ENCODE measurements around the gene DBI. TPM values are rescaled to one million over a fixed set of nuclear protein-coding genes. Genes with fewer than 3 reads are reported as not detected.

The DBI gene
- total RNA-seq, 1 experiment from 2014 or later, result 273 TPM

- Histone ChIP-seq H3K9me2 (replicated peaks; ENCODE audit: low read length) (no peaks in the 10 kb centered on the region), H3K27me3 (ENCODE audit: low read length) (no peaks in the 10 kb centered on the region), H3K79me2 (ENCODE audit: low read length) (no peaks in the 10 kb centered on the region), H3K9me3 (ENCODE audit: low read length) (no peaks in the 10 kb centered on the region), H3K4me1 (ENCODE audit: insufficient read depth, low read length) (no peaks in the 10 kb centered on the region), H3K36me3 (ENCODE audit: low read depth, low read length) (no peaks in the 10 kb centered on the region), H2AFZ (ENCODE audit: low read length) (no peak overlapping the region), H4K20me1 (ENCODE audit: low read length) (no peaks in the 10 kb centered on the region), H3K9ac (ENCODE audit: low read length) (no peak overlapping the region), H3K4me2 (ENCODE audit: low read length) (no peak overlapping the region), H3K4me3 (ENCODE audit: low read length) (no peak overlapping the region), H3F3A (ENCODE audit: low read length, unreplicated experiment) (no peaks in the 10 kb centered on the region), H3K27ac (ENCODE audit: low read length) (no peak overlapping the region)
- DNase-seq (peak; percentile 28), ATAC-seq (no peak; the same call in 1 of the 2 replicates)
- intact Hi-C loops (cut with micrococcal nuclease), result no loop called here
- ChIA-PET POLR2A (ENCODE audit: unreplicated experiment) (interaction anchor here (0.5 kb wide), 1 partner anchor 215 kb away, joined by 3 read pairs; no protein-coding TSS in a partner anchor), CTCF (no interaction called here)
- no TSS peak for BruUV-seq (replicated peaks)
- TF ChIP-seq EZH2 (IDR thresholded peaks at IDR 0.05; ENCODE audit: low read length, unreplicated experiment) (no peak), CTCF (conservative IDR thresholded peaks at IDR 0.05; ENCODE audit: low read depth, low read length) (no peak), EZH2phosphoT487 (IDR thresholded peaks at IDR 0.05; ENCODE audit: borderline replicate concordance, low read length) (no peak)
These were observed 14.4 kb upstream of the DBI start for GRCh38 chr2:119352357-119352756.

GRCh38 chr2:119354860-119355259 lies 11.9 kb upstream of the DBI start:
- Histone ChIP-seq H3K4me1 (ENCODE audit: insufficient read depth, low read length) (no peaks in the 10 kb centered on the region), H4K20me1 (ENCODE audit: low read length) (no peaks in the 10 kb centered on the region), H3K27me3 (ENCODE audit: low read length) (no peaks in the 10 kb centered on the region), H3F3A (ENCODE audit: low read length, unreplicated experiment) (no peaks in the 10 kb centered on the region), H3K27ac (ENCODE audit: low read length) (no peak overlapping the region), H3K36me3 (ENCODE audit: low read depth, low read length) (no peaks in the 10 kb centered on the region), H3K9me3 (ENCODE audit: low read length) (no peaks in the 10 kb centered on the region), H3K9ac (ENCODE audit: low read length) (no peak overlapping the region), H2AFZ (ENCODE audit: low read length) (no peak overlapping the region), H3K4me3 (ENCODE audit: low read length) (no peak overlapping the region), H3K4me2 (ENCODE audit: low read length) (no peak overlapping the region), H3K79me2 (ENCODE audit: low read length) (no peaks in the 10 kb centered on the region), H3K9me2 (replicated peaks; ENCODE audit: low read length) (no peaks in the 10 kb centered on the region)
- ChIA-PET POLR2A (ENCODE audit: unreplicated experiment) (no interaction called here), CTCF (no interaction called here)
- intact Hi-C loops (cut with micrococcal nuclease), result no loop called here
- ATAC-seq, result no peak
- no peak for DNase-seq
- no TSS peak for BruUV-seq (replicated peaks)
- TF ChIP-seq EZH2 (IDR thresholded peaks at IDR 0.05; ENCODE audit: low read length, unreplicated experiment) (no peak), CTCF (conservative IDR thresholded peaks at IDR 0.05; ENCODE audit: low read depth, low read length) (no peak), EZH2phosphoT487 (IDR thresholded peaks at IDR 0.05; ENCODE audit: borderline replicate concordance, low read length) (no peak)

GRCh38 chr2:119359774-119360173 lies 7.0 kb upstream of the DBI start:
- Histone ChIP-seq H3K4me2 (ENCODE audit: low read length) (no peak overlapping the region), H3K9me2 (replicated peaks; ENCODE audit: low read length) (no peaks in the 10 kb centered on the region), H3K27me3 (ENCODE audit: low read length) (no peaks in the 10 kb centered on the region), H3K9me3 (ENCODE audit: low read length) (no peaks in the 10 kb centered on the region), H3K27ac (ENCODE audit: low read length) (no peak overlapping the region), H3K4me3 (ENCODE audit: low read length) (no peak overlapping the region), H2AFZ (ENCODE audit: low read length) (no peak overlapping the region), H4K20me1 (ENCODE audit: low read length) (no peaks in the 10 kb centered on the region), H3F3A (ENCODE audit: low read length, unreplicated experiment) (no peaks in the 10 kb centered on the region), H3K4me1 (ENCODE audit: insufficient read depth, low read length) (no peaks in the 10 kb centered on the region), H3K9ac (ENCODE audit: low read length) (no peak overlapping the region), H3K36me3 (ENCODE audit: low read depth, low read length) (no peaks in the 10 kb centered on the region), H3K79me2 (ENCODE audit: low read length) (peaks cover 2% of the 10 kb centered on the region)
- CTCF ChIA-PET, result no interaction called here
- ATAC-seq (no peak), DNase-seq (no peak)
- intact Hi-C loops (cut with micrococcal nuclease), result loop anchor here (10.0 kb wide), 1 partner anchor 45 kb away; no protein-coding TSS in a partner anchor
- TF ChIP-seq CTCF (conservative IDR thresholded peaks at IDR 0.05; ENCODE audit: low read depth, low read length), result no peak
- TF ChIP-seq EZH2phosphoT487 (IDR thresholded peaks at IDR 0.05; ENCODE audit: borderline replicate concordance, low read length), result no peak
- TF ChIP-seq EZH2 (IDR thresholded peaks at IDR 0.05; ENCODE audit: low read length, unreplicated experiment), result no peak
- BruUV-seq (replicated peaks), result no TSS peak
- POLR2A ChIA-PET (ENCODE audit: unreplicated experiment), result no interaction called here

All from PC-3 (cell line).